Caco-2 (cell line): ENCODE results near the gene MED10. TPM values are rescaled to one million over a fixed set of nuclear protein-coding genes. Genes with fewer than 3 reads are reported as not detected.

Source experiments
- BruUV-seq: library from RNA; stranded (reverse); fragments of 400-500 nt; replicated peaks from 2 replicates; lab custom pipeline; 2021; lab: Mats Ljungman, UMichigan
- CTCF ChIA-PET: fragments of 300-600 bp; sonication (Branson Sonifier 250); formaldehyde crosslinking; loops from one replicate; lab custom pipeline; 2022; ENCODE audit warnings: antibody characterized with exemption; lab: Charles Lee
- POLR2A ChIA-PET: fragments of 300-600 bp; sonication (Branson Sonifier 250); formaldehyde crosslinking; loops from one replicate; lab custom pipeline; 2022; ENCODE audit warnings: antibody characterized with exemption; lab: Charles Lee
- DNase-seq, 2 experiments: peaks; one replicate each; pipeline versions ENCODE4 v3.0.0 to v3.0.0-alpha.2; 2020 to 2022
- H3K27me3 ChIP-seq: replicated peaks from 2 replicates; pipeline ENCODE4 v1.6.0; 2011; ENCODE audit warnings: low read length; ENCODE audit not compliant: control insufficient read depth, insufficient read depth
- H3K36me3 ChIP-seq: 2 replicates; pipeline ENCODE4 v1.5.1; 2011; ENCODE audit warnings: low read length; ENCODE audit not compliant: control insufficient read depth, insufficient read depth
- H3K4me1 ChIP-seq: fragments of 250-450 bp; sonication (Bioruptor Pico); 2 replicates; pipeline ENCODE4 v1.5.1; 2020; ENCODE audit warnings: mild to moderate bottlenecking
- H3K4me3 ChIP-seq: 2 replicates; pipeline ENCODE4 v1.5.1; 2011; ENCODE audit warnings: low read depth, mild to moderate bottlenecking, control low read depth, low read length
- H3K9me3 ChIP-seq: fragments of 250-450 bp; sonication (Bioruptor Pico); 2 replicates; pipeline ENCODE4 v1.5.1; 2020; ENCODE audit warnings: mild to moderate bottlenecking, moderate library complexity
- H3K27ac Mint-ChIP-seq: one replicate; pipeline ENCODE4 v1.8.0; 2022; ENCODE audit warnings: mixed read lengths; ENCODE audit not compliant: unreplicated experiment
- H3K27me3 Mint-ChIP-seq: one replicate; pipeline ENCODE4 v1.8.0; 2022; ENCODE audit warnings: mixed read lengths; ENCODE audit not compliant: insufficient read depth, unreplicated experiment
- H3K36me3 Mint-ChIP-seq: one replicate; pipeline ENCODE4 v1.8.0; 2022; ENCODE audit warnings: mild to moderate bottlenecking, mixed read lengths; ENCODE audit not compliant: insufficient read depth, unreplicated experiment
- H3K4me1 Mint-ChIP-seq: one replicate; pipeline ENCODE4 v1.8.0; 2022; ENCODE audit warnings: low read depth, mixed read lengths; ENCODE audit not compliant: unreplicated experiment
- H3K4me3 Mint-ChIP-seq: one replicate; pipeline ENCODE4 v1.8.0; 2022; ENCODE audit warnings: mild to moderate bottlenecking, moderate library complexity, mixed read lengths; ENCODE audit not compliant: unreplicated experiment
- H3K9me3 Mint-ChIP-seq: one replicate; pipeline ENCODE4 v1.8.0; 2022; ENCODE audit warnings: mixed read lengths; ENCODE audit not compliant: unreplicated experiment
- CTCF ChIP-seq, 2 experiments: fragments of 200-600 bp in 1 of 2; IDR thresholded peaks; 1 replicate in 1 of 2; 2 replicates in 1 of 2; pipeline versions ENCODE4 v1.5.1 to v1.8.0; 2011 to 2022; ENCODE audit warnings: antibody characterized with exemption in 1 of 2, control low read depth in 1 of 2, inconsistent platforms in 1 of 2, low read depth in 1 of 2, low read length in 1 of 2, mild to moderate bottlenecking in 1 of 2, moderate library complexity in 1 of 2; ENCODE audit not compliant: insufficient read depth in 1 of 2, severe bottlenecking in 1 of 2, unreplicated experiment in 1 of 2
- intact Hi-C: fragments of 100-400 bp; cut with micrococcal nuclease; formaldehyde crosslinking; loops from one replicate; pipeline ENCODE4 v1.10.0; 2022; ENCODE audit not compliant: unreplicated experiment
- total RNA-seq: library from RNA; stranded (reverse); gene quantifications from 2 replicates; pipeline ENCODE4 v1.2.3, GENCODE V29; 2022

Gene MED10
- total RNA-seq, 1 experiment from 2014 or later, result 50.6 TPM

GRCh38 chr5:6424700-6425099, 46.4 kb upstream of the MED10 start:
- TF ChIP-seq CTCF (IDR thresholded peaks at IDR 0.05; ENCODE audit: insufficient read depth in 1 of 2, low read depth in 1 of 2, low read length in 1 of 2, severe bottlenecking in 1 of 2, unreplicated experiment in 1 of 2), result no peak
- Mint-ChIP-seq H3K9me3 (peaks cover 9% of the 10 kb centered on the region), H3K4me3 (no peak overlapping the region), H3K27me3 (peaks cover 22% of the 10 kb centered on the region), H3K27ac (no peak overlapping the region), H3K4me1 (no peaks in the 10 kb centered on the region), H3K36me3 (no peaks in the 10 kb centered on the region)
- no peak for DNase-seq
- POLR2A ChIA-PET, result no interaction called here
- intact Hi-C loops, result no loop called here
- CTCF ChIA-PET, result interaction anchor here (0.6 kb wide), 1 partner anchor 688 kb away, joined by 3 read pairs; no protein-coding TSS in a partner anchor
- no peaks in the 10 kb centered on the region for H3K27me3 ChIP-seq
- peaks cover 4% of the 10 kb centered on the region; the same call in 1 of the 2 replicates for H3K4me1 ChIP-seq
- BruUV-seq, result no TSS peak
- no peak overlapping the region for H3K4me3 ChIP-seq
- no peaks in the 10 kb centered on the region for H3K36me3 ChIP-seq
- no peaks in the 10 kb centered on the region for H3K9me3 ChIP-seq

- POLR2A ChIA-PET, result no interaction called here
- BruUV-seq, result no TSS peak
Measured at GRCh38 chr5:6424110-6424659, 45.8 kb upstream of the MED10 start.

More at GRCh38 chr5:6424110-6424659, 45.8 kb upstream of the MED10 start:
- no peaks in the 10 kb centered on the region for H3K36me3 ChIP-seq
- peaks cover 22% of the 10 kb centered on the region for H3K27me3 Mint-ChIP-seq
- no peak for DNase-seq
- CTCF ChIA-PET, result no interaction called here
- H3K9me3 Mint-ChIP-seq, result peaks cover 9% of the 10 kb centered on the region
- intact Hi-C loops, result no loop called here
- H3K4me3 Mint-ChIP-seq, result no peak overlapping the region
- H3K4me3 ChIP-seq, result no peak overlapping the region
- no peaks in the 10 kb centered on the region for H3K36me3 Mint-ChIP-seq
- H3K4me1 Mint-ChIP-seq, result no peaks in the 10 kb centered on the region
- no peaks in the 10 kb centered on the region for H3K27me3 ChIP-seq
- H3K27ac Mint-ChIP-seq, result no peak overlapping the region
- no peaks in the 10 kb centered on the region for H3K9me3 ChIP-seq
- H3K4me1 ChIP-seq, result peaks cover 4% of the 10 kb centered on the region; the same call in 1 of the 2 replicates
- no peak for TF ChIP-seq CTCF (IDR thresholded peaks at IDR 0.05; ENCODE audit: insufficient read depth in 1 of 2, low read depth in 1 of 2, low read length in 1 of 2, severe bottlenecking in 1 of 2, unreplicated experiment in 1 of 2)
